HG03439 (cell line): ENCODE results near the gene CACNA1B.
"Not testable (repeated sequence)": the region's sequence is repeated elsewhere in the genome, so short reads cannot be mapped to it uniquely, and the experiment has no call there.

ENCODE experiments used
- ATAC-seq: cut with Tn5 transposase; IDR thresholded peaks from one replicate; pipeline ENCODE4 v1.9.1; 2021; ENCODE audit warnings: mild to moderate bottlenecking, moderate library complexity; ENCODE audit not compliant: unreplicated experiment

CACNA1B gene

DNA sequence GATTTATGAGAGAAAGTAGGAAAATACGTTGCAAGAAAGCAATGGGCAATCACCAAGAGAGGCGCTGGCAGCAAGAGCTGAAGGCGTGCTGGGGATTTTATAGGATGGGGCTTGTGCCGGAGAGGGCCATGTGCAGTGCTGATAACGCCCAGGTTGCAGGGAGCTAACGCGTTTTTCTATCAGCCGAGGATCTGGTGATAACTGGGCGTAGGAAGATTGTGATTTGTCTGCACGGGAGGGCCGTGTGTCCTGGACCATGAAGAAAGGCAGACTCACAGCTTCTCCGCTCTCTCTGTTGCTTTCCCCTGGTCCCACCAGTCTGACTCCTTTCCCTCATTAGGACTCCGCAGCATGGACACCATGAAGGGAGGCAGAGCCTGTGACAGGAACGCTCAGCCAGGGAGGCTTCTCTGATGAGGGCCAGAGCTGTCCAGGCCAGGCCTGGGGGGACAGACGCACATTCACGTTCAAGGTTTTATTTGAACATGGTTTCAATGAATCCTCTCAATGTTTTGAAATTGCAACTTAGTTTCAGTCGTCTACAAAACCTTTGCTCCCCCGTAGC is 11.9 kb upstream of the CACNA1B start:
- ATAC-seq: no peak

DNA sequence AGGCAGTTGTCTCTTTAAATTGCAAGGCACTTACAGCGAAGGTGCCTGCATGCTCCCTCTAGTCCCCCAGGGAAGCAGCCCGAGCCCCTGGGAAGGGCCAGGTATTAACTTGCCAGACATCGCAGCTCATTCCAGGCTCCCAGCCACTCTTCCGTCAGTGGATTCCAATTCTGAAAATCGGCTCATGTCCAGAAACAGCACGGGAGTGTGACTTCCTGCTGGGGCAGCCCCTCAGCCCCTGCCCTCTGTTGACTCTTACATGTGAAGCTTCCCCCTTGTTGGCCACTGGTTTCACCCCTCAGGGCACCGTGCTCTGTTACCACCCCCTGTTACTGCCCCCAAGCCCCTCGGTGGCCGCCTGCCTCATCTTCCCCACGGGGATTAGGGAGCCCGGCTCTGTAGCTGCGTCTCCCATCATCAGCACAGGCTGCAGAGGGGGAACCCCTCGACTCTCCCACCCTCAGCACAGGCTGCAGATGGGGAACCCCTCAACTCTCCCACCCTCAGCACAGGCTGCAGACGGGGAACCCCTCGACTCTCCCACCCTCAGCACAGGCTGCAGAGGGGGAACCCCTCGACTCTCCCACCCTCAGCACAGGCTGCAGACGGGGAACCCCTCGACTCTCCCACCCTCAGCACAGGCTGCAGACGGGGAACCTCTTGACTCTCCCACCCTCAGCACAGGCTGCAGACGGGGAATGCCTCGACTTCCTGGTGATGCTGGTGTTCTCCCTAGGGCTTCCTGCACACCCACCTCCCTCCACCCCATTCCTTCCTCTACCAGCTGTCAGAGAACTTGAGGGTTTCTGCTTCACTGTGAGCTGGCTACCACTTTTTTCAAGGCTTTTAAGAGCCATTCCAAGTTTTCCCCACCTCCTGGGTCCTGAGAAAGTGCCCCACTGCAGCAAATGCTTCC is 11.1 kb upstream of the CACNA1B start:
- no peak for ATAC-seq

DNA sequence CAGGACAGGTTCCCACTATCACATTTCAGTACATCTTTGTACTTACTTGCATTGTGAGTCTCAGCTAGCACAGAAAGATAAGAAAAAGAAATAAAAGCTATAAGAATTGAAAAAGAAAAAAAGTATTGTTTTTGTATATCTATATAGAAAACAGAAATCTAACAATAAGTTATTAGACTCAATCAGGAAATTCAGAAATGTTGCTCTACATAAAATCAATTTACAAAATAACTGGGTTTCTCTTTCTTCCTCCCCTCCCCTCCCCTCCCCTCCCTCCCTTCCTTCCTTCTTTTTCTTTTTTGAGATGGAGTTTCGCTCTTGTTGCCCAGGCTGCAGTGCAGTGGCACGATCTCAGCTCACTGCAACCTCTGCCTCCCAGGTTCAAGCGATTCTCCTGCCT is 7.2 kb upstream of the CACNA1B start:
- ATAC-seq: no peak

DNA sequence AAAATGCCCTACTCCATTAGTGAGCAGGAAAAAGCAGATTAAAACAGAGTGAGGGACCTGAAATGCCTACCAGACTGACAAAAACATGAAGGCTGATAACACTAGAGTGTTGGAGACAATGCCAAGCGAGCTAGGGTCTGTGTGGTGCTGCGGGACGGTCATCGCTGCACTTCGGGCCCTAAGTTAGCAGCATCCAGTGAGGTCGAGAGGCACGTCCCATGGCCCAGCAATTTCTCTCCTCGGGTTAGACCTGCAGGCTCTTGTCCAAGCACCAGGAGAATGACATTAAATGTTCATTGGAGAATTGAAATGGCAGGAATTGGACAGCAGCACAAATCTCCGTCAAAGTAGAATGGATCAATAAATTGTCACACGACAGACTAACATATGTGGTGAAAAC is 5.3 kb upstream of the CACNA1B start:
- no peak for ATAC-seq

DNA sequence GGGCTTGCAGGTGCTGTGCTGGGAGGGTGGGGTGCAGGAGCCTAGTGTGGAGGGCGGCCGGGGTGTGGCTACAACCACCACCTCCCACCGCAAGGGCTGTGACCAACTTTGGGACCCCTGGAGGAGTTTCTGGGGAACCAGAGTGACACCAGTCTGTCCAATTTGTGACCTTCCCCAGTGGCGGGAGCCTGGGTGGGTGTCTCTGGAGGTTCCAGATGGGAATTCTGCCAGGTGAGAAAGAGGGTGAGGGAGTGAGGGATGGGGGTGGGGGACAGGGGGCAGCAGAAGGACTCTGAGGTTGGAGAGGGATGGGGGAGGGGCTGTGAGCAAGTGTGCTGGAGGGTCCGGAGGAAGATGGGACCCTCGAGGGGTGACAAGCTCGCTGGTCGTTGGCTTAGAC is 4.2 kb upstream of the CACNA1B start:
- no peak for ATAC-seq

DNA sequence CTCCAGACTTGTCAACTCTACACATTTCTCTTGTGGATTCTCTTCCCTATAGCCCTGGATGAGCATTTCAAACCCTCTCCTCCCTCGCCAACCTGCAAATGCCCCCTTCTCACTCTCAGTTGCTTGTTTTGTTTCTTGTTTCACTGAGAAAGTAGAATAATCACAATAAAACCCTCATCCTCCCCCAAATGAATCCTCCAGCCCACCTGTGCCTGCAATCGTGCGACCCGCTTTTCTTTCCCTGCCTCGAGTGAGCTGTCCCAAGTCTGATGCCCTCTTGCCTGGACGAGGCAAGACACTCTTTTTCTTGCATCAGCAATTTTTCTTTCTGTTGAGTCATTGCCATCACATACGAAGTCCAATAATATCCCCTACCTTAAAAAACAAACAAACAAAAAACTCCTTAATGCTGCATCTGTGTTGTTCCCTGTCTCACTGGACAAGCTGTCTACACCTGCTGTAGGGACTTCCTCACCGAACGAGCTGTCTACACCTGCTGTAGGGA is 3.7 kb upstream of the CACNA1B start:
- ATAC-seq: no peak

DNA sequence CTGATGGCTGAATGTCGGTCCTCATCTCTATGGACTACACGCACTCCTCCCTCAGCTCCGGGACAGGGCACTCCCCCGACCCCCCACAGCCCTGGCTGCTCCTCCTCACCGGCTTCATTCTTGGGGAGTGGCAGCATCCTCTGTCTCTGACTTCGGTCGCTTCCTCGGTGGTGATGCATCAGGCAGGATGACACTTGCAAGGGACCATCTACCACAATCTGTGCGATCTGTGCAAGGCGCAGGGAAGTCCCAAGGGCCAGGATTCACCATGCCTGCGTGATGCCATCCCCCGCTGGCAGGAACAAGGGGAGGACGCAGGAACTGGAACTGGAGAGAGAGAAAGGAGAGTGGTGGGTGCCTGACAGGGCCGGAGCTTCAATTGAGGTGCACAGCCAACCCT is 2.2 kb upstream of the CACNA1B start:
- no peak for ATAC-seq

DNA sequence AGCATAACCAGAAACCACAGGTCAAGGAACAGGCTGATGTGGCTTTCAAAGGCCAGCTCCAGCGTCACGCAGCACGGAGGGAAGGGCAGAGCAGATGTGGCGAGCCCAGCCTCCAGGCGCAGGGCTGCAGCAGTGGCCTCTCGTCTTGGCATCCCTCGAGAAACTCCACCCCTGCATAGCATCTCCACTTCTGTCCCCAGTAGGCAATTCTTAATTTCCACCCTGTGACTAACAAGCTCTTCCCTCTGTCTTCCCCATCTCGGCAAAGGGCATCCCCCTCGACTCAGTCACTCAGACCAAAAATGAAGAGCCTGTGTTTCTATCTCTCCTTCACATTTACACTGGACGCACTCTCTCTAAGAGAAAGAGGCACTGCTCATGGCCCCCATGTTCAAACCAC is 1.7 kb upstream of the CACNA1B start:
- no peak for ATAC-seq

DNA sequence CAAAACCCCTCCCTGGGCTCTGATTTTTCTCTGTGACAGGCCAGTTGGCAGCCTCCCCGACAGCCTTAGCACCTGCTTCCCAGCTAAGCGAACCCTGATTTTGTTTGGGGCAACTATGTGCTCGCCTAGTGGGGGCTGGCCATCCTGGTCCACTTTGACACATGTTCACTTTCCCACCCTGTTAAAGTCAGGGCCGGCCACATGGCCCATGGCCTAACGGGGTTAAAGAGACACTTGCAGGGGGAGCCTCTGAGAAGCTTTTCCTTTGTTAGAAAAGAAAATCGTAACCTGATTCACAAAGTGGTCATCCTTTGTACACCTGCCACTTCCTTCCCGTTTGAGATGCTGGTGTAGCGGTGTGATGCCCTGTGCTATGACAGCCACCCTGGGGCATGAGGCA is 1.3 kb upstream of the CACNA1B start:
- no peak for ATAC-seq

DNA sequence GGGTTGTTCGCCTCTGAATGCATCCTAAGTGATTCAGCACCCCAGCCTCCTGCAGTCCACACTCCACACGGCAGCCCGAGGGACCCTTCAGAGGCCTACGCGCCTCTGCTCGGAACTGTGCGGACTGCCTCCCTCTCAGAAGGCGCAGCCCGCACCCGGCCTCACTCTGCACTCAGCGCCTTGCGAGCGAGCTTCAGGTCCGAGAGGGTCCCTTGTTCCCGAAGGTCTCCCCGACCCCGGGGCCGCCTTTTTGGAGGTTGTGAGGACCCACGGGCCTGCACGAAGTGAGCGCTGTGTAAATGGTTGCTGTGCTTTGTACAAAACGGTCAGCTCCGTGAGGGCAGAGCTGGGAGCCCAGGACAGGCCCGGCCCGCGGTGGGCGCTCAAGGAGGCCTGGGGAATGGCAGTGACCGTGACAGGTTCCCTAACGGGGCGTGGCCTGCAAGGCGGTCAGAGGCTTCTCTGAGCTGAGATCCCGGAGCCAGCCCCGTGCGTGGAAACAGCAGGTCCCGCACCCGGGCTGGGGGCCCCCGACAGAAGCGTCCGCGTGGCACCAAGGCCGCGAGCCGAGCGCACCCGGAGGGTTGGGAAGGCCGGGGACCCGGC is 698 bp upstream of the CACNA1B start:
- no peak for ATAC-seq

DNA sequence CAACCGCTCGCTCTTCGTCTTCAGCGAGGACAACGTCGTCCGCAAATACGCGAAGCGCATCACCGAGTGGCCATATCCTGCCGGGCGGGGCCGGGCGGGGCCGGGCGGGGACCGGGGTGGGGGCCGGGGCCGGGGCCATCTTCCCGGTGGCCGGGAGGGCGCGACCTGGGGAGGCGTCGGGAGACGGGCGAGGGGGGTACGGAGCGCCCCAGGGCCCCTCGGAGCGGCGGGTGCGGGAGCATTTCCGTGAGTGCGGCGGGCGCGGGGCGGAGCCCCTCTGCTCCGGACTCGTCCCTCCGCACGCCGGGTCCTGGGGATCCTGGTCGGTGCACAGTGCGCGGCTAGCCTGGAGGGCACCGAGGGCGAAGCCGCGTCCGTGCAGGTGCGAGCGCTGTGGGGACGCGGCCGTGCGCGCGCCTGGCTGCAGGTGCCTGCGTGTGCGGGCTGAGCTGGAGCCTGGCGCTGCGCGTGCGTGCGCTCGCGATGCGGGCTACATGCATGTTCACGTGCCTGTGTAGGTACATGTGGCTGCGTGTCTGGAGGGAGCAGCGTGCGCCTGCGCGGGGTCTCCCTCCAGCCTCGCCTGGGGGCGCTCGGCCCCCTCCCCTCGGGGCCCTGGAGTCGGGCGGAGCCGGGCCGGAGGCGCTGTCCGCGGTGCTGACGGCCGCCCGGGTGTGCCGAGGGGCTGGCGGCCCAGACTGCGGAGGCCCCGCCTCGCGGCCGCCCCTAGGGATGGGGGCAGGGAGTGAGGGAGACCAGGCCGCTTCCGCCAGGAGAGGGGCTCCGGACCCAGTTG is 762 bp downstream of the CACNA1B start:
- ATAC-seq: no peak

DNA sequence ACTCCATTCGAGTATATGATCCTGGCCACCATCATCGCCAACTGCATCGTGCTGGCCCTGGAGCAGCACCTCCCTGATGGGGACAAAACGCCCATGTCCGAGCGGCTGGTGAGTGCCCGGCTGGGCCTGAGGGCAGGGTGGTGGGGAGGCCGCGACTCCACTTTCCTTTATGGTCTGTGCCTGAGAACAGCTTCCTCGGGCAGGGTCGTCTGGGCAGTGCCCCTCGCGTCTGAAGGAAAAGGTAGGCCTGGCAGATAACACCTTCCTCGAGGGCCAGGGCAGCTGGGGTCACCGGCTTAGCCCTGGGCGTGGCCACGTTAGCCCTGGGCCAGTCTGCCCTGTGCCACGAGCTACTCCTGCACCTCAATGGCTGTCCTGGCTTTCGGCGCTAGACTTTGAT is 1.5 kb downstream of the CACNA1B start:
- no peak for ATAC-seq

DNA sequence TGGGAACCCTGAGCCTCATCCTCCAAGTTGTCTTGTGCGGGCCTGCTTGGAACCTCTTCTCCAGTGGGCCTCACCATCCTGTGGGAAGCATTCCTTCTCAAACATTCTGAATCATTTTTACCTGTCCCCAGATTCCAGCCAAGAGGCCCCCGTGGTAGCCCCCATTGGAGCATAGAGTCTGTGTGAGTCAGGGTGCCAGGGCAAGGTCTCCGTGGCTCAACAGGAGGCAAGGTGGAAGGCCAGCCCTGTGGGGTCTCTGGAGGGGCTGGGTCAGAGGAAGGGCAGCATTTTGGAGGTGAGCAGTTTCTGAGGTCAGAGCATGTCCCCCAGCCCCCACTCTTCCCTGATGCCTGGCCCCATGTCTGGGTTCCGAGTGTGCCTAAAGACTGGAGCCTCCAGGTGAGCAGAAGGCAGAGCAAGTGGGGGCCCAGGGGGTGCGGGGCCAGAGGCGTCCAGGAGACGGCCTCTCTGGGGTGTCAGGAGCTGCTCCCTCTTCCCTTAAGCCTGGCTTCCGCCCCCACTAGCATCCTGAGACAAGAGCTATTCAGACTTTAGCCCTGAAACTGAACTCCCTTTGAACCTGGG is 2.1 kb downstream of the CACNA1B start:
- ATAC-seq: no peak

DNA sequence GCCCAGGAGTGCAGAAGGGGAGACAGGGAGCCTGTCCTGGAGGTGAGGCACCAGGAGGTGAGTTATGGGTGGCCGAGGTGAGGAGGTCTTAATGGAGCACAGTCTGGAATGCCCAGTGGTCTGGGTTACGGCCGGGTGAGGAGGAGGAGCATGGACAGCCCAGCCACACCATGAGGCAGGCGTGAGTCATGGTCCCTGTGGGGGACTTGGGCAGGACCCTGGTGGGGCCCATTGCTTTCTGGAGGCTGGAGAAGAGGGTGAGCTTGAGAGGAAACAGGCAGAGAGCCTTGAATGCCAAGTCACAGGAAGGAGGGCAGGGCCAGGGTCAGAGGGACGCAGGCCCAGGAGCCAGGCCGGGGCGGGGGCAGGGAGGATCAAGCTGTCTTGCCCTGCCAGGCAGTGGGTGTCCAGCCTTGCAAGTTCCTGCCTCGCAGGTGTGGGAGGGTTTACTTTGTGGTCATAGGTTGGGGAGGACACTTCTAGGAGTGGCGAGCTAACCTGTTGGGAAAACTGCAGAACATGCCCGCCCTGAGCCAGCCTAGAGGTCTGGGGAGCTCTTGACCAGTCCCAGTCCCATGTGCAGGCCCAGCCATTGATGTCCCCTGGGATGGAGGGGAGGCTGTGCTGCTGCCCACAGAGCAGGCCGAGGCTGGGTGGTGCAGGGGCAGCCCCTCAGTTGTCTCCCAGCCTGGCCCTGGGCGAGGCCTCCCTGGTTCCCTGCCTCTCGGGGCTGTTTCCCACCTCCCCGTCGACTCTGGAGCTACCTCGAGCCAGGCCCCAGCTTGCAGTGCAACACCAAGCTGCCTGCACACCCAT is 2.8 kb downstream of the CACNA1B start:
- ATAC-seq: no peak

DNA sequence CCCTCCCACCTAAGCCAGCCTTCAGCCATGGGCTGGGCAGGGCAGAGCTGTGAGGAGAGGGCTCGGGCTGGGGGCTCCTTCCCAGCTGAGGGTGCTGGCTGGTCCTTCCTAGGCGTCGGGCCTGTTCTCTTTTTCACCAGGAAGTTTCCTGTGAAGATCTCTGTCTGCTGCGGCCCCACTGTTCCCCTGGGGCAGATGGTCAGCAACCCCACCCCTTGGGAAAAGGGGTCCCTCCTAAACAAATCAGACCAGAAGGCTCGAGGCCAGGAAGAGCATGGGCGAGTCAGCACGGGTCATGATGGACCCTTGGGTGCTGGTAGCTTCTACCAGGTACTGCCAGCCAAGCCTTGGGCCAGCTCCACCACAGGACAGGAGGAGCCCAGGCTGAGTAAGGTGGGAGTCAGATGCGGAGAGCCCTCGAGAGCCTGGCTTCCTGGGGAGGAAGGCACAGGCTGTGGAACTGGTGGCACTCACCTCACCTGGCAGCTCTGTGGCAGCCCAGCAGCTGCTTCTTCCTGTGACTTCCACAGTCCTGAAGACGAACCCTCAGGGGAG is 3.5 kb downstream of the CACNA1B start:
- ATAC-seq: no peak

DNA sequence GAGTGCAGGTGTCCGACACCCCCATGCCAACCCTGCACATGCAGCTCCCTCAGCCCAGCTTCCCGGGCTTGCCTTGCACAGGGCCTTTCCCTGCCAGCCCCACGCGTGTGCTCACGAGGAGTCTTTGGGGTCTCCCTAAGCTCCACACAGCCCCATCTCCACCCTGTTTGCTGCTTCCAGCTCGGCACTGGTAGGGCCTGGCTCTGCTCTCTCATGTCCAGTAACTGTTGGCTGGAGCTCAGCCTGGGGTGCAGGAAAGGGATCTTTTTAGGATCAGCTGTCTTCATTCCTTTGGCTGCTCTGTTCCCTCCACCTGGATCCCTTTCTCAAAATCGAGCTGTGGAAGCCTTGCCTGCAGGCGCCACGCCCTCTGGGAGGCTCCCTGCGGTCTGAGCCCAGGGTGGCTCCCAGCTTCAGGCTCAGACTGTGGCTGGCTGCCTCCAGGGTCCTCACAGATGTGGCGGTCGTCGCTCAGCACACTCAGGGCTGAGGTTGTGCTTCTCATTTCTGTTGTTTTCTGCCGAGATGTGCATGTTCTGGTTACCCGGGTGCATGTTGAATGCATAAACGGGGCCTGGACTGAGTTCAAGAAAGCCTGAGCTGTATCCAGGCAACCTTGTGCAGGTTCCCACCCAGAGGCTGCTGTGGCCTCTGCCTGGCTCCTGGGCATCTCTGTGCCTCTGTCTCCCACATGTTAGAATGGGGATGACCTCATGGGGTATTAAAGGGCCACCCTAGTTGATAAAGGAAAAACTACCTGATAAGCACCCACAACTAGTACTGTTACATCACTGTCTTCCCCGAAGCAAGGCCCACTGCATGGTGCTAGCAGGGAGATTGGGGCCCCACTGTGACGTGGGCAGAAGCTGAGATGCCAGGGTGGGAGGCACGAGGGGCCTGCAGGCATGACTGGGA is 4.3 kb downstream of the CACNA1B start:
- no peak for ATAC-seq

DNA sequence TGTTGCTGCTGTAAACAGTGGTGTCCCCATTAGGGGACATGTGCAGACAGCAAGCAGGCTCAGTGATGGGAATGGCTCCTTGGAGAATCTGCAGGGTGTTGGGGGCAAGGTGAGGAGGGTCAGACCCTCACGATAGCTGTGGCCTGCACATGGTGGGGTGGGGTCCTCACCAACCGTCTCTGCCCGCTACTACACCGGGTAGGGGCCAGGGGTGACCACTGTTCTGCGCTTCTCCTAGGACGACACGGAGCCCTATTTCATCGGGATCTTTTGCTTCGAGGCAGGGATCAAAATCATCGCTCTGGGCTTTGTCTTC is 4.9 kb downstream of the CACNA1B start:
- ATAC-seq: no peak

DNA sequence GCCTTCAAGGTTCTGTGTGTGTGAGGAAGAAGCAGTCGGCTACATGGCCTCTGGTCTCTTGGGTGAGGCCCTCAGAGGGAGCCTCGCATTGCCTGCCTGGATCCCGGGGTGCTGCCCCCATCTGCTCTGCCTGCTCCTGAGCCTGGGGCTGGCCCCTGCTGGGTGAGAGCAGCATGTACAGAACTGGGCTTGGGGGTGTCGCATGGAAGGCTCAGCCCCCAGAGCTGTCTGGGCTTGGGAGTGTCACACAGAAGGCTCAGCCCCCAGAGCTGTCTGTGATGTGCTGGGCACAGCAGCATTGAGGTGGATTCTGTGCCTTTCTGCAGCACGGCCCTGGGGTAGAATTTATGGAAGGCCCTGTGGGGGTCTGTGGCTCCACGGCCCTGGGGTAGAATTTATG is 6.4 kb downstream of the CACNA1B start:
- not testable (repeated sequence) for ATAC-seq

DNA sequence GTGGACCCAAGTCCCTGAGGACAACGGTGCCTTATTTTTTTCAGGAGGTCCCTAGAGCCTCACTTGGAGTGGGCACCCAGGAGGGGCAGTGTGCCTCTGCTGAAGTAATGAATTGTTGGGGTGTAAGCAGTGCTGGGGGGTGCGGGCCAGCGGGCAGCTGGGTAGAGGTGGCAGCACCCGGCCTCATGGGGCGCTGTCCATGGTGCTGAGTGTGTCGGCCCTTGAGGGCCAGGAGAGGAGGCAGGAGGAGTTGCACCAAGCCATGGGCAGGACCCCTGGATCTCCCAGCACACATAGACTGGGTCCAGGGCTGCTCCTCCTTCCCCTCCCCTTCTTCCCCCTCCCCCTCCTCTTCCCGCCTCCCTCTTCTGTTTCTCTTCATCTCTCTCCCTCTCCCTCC is 7.0 kb downstream of the CACNA1B start:
- ATAC-seq: not testable (repeated sequence)
